RWPE2 (cell line): Measurements from ENCODE around the gene ZNF598.
A peak's percentile ranks its signal among the peaks of the same experiment; 100 is the strongest.

ENCODE experiments used
- ATAC-seq: fragments of 200-7000 bp; cut with Tn5 transposase; 3 replicates; pipeline ENCODE4 v1.9.1; 2021; ENCODE audit warnings: low read depth
- DNase-seq: peaks from one replicate; pipeline ENCODE4 v3.0.0-alpha.2; 2020; ENCODE audit warnings: low spot score
- H3K27ac ChIP-seq: fragments of 450-650 bp; 2 replicates; pipeline ENCODE4 v1.5.1; 2017; ENCODE audit warnings: mild to moderate bottlenecking; ENCODE audit not compliant: poor library complexity, severe bottlenecking
- H3K27me3 ChIP-seq: fragments of 250-450 bp; sonication (Bioruptor Pico); 2 replicates; pipeline ENCODE4 v1.5.1; 2021; ENCODE audit warnings: mild to moderate bottlenecking, moderate library complexity; ENCODE audit not compliant: insufficient read depth, poor library complexity, severe bottlenecking
- H3K36me3 ChIP-seq: fragments of 250-450 bp; sonication (Bioruptor Pico); 2 replicates; pipeline ENCODE4 v1.5.1; 2020; ENCODE audit warnings: low read depth, mild to moderate bottlenecking, moderate library complexity
- H3K4me1 ChIP-seq: fragments of 250-450 bp; sonication (Bioruptor Pico); 2 replicates; pipeline ENCODE4 v1.5.1; 2021; ENCODE audit warnings: mild to moderate bottlenecking, moderate library complexity; ENCODE audit not compliant: insufficient read depth, poor library complexity, severe bottlenecking
- H3K4me3 ChIP-seq: fragments of 250-450 bp; sonication (Bioruptor Pico); 2 replicates; pipeline ENCODE4 v1.5.1; 2021; ENCODE audit warnings: mild to moderate bottlenecking, moderate library complexity; ENCODE audit not compliant: severe bottlenecking
- H3K9me3 ChIP-seq: fragments of 250-450 bp; sonication (Bioruptor Pico); 2 replicates; pipeline ENCODE4 v1.5.1; 2021; ENCODE audit warnings: mild to moderate bottlenecking, moderate library complexity; ENCODE audit not compliant: severe bottlenecking
- CTCF ChIP-seq: fragments of 450-650 bp; IDR thresholded peaks from one replicate; pipeline ENCODE4 v1.5.1; 2017; ENCODE audit warnings: mild to moderate bottlenecking, moderate library complexity; ENCODE audit not compliant: poor library complexity, severe bottlenecking

Gene ZNF598

GRCh38 chr16:2023092-2024031, 13.7 kb upstream of the ZNF598 start:
- peak; percentile 95 for TF ChIP-seq CTCF
- DNase-seq = no peak

GRCh38 chr16:2022723-2023091, 13.1 kb upstream of the ZNF598 start:
- Histone ChIP-seq H3K36me3 (no peaks in the 10 kb centered on the region), H3K9me3 (no peaks in the 10 kb centered on the region), H3K4me3 (peak overlapping the region; percentile 9), H3K27me3 (peaks cover 18% of the 10 kb centered on the region), H3K4me1 (peaks cover 4% of the 10 kb centered on the region), H3K27ac (no peak overlapping the region)
- peak; percentile 19 for ATAC-seq
- TF ChIP-seq CTCF = no peak
- DNase-seq = no peak

More at GRCh38 chr16:2023092-2024031, 13.7 kb upstream of the ZNF598 start:
- Histone ChIP-seq H3K36me3 (no peaks in the 10 kb centered on the region), H3K4me3 (peak overlapping the region; percentile 9), H3K27me3 (peaks cover 18% of the 10 kb centered on the region), H3K27ac (no peak overlapping the region), H3K9me3 (no peaks in the 10 kb centered on the region), H3K4me1 (peaks cover 4% of the 10 kb centered on the region)
- ATAC-seq = peak; percentile 68

- Histone ChIP-seq H3K27ac (no peak overlapping the region), H3K4me1 (peaks cover 10% of the 10 kb centered on the region), H3K36me3 (no peaks in the 10 kb centered on the region), H3K27me3 (peaks cover 18% of the 10 kb centered on the region), H3K9me3 (no peaks in the 10 kb centered on the region), H3K4me3 (peak overlapping the region; percentile 3)
- TF ChIP-seq CTCF = no peak
- no peak for ATAC-seq
- DNase-seq = no peak
These were observed 10.6 kb upstream of the ZNF598 start for GRCh38 chr16:2019921-2020831.

GRCh38 chr16:2019518-2019920, 9.9 kb upstream of the ZNF598 start, which contains the start of gene NPW:
Gene NPW, plus strand, starts transcription at chr16:2019785.
- TF ChIP-seq CTCF = no peak
- H3K27ac ChIP-seq = no peak within 1 kb of the TSS
- DNase-seq (no peak), ATAC-seq (no peak)
- peak within 1 kb of the TSS; percentile 3 for H3K4me3 ChIP-seq
- H3K36me3 ChIP-seq = no peaks in the 10 kb centered on the region
- peaks cover 18% of the 10 kb centered on the region for H3K27me3 ChIP-seq
- H3K9me3 ChIP-seq = no peaks in the 10 kb centered on the region
- peaks cover 14% of the 10 kb centered on the region for H3K4me1 ChIP-seq
